HG02759 (cell line): ENCODE measurements around the gene LHFPL3.
"Not testable (repeated sequence)": the region's sequence is repeated elsewhere in the genome, so short reads cannot be mapped to it uniquely, and the experiment has no call there.

Experiments used
- ATAC-seq: cut with Tn5 transposase; IDR thresholded peaks from one replicate; pipeline ENCODE4 v1.9.1; 2021; ENCODE audit warnings: mild to moderate bottlenecking, moderate library complexity; ENCODE audit not compliant: unreplicated experiment

The LHFPL3 gene

GRCh38 chr7:104572554-104572953 is 244.2 kb downstream of the LHFPL3 start:
- no peak for ATAC-seq

- ATAC-seq = no peak
Measured at GRCh38 chr7:104584620-104585019, 256.2 kb downstream of the LHFPL3 start.

GRCh38 chr7:104595591-104595990 is 267.2 kb downstream of the LHFPL3 start:
- ATAC-seq = not testable (repeated sequence)

- ATAC-seq = no peak
Measured at GRCh38 chr7:104603957-104604356, 275.6 kb downstream of the LHFPL3 start.

- no peak for ATAC-seq
Measured at GRCh38 chr7:104604706-104605105, 276.3 kb downstream of the LHFPL3 start.

GRCh38 chr7:104621321-104621720 is 292.9 kb downstream of the LHFPL3 start:
- ATAC-seq = no peak

- no peak for ATAC-seq
Measured at GRCh38 chr7:104625956-104626355, 297.6 kb downstream of the LHFPL3 start.

- no peak for ATAC-seq
Measured at GRCh38 chr7:104627516-104627915, 299.1 kb downstream of the LHFPL3 start.

- ATAC-seq = no peak
Measured at GRCh38 chr7:104628017-104628416, 299.6 kb downstream of the LHFPL3 start.

- no peak for ATAC-seq
Measured at GRCh38 chr7:104629408-104629807, 301.0 kb downstream of the LHFPL3 start.

- no peak for ATAC-seq
Measured at GRCh38 chr7:104640506-104640905, 312.1 kb downstream of the LHFPL3 start.

- no peak for ATAC-seq
Measured at GRCh38 chr7:104642560-104642959, 314.2 kb downstream of the LHFPL3 start.

- no peak for ATAC-seq
Measured at GRCh38 chr7:104643587-104644217, 315.3 kb downstream of the LHFPL3 start.

GRCh38 chr7:104650991-104651640 is 322.7 kb downstream of the LHFPL3 start:
- ATAC-seq = no peak

GRCh38 chr7:104652434-104652833 is 324.0 kb downstream of the LHFPL3 start:
- no peak for ATAC-seq

GRCh38 chr7:104652865-104653264 is 324.5 kb downstream of the LHFPL3 start:
- ATAC-seq = no peak

GRCh38 chr7:104653825-104654401 is 325.5 kb downstream of the LHFPL3 start:
- ATAC-seq = no peak

GRCh38 chr7:104655592-104655991 is 327.2 kb downstream of the LHFPL3 start:
- no peak for ATAC-seq

- no peak for ATAC-seq
Measured at GRCh38 chr7:104656467-104656866, 328.1 kb downstream of the LHFPL3 start.

GRCh38 chr7:104657134-104657533 is 328.7 kb downstream of the LHFPL3 start:
- no peak for ATAC-seq

GRCh38 chr7:104661575-104661974 is 333.2 kb downstream of the LHFPL3 start:
- ATAC-seq = no peak

GRCh38 chr7:104664648-104665047 is 336.2 kb downstream of the LHFPL3 start:
- ATAC-seq = no peak
